Neural cell (in vitro differentiated cells): ENCODE measurements around the gene EFR3B.

ENCODE experiments used
- EP300 ChIP-seq: fragments of 450-650 bp; conservative IDR thresholded peaks from 2 replicates; pipeline ENCODE4 v1.6.1; 2014; ENCODE audit warnings: antibody characterized with exemption, mild to moderate bottlenecking, moderate library complexity; ENCODE audit not compliant: poor library complexity, severe bottlenecking
- EZH2 ChIP-seq: fragments of 200-600, 300-800 bp; shearing (Covaris generic), sonication (generic); IDR thresholded peaks from 2 replicates; pipeline ENCODE4 v1.6.1; 2014; ENCODE audit warnings: antibody characterized with exemption, low read length, borderline replicate concordance, mild to moderate bottlenecking; ENCODE audit not compliant: insufficient read depth, poor library complexity, severe bottlenecking
- POLR2AphosphoS5 ChIP-seq: IDR thresholded peaks from 2 replicates; pipeline ENCODE4 v1.6.1; 2012
- RAD21 ChIP-seq: fragments of 450-650 bp; conservative IDR thresholded peaks from 2 replicates; pipeline ENCODE4 v1.6.1; 2014; ENCODE audit warnings: antibody characterized with exemption, mild to moderate bottlenecking, moderate library complexity
- SMC3 ChIP-seq: fragments of 450-650 bp; conservative IDR thresholded peaks from 2 replicates; pipeline ENCODE4 v1.6.1; 2014; ENCODE audit warnings: antibody characterized with exemption, mild to moderate bottlenecking, moderate library complexity; ENCODE audit not compliant: poor library complexity
- TAF1 ChIP-seq: IDR thresholded peaks from 2 replicates; pipeline ENCODE4 v1.6.1; 2012; ENCODE audit warnings: low read depth
- TF ChIP-seq, protein P1 (sequence below): fragments of 450-650 bp; IDR thresholded peaks from 2 replicates; pipeline ENCODE4 v1.5.1; 2014; ENCODE audit warnings: antibody characterized with exemption, mild to moderate bottlenecking, moderate library complexity; ENCODE audit not compliant: poor library complexity, severe bottlenecking
- TF ChIP-seq, protein P2 (sequence below): IDR thresholded peaks from 2 replicates; pipeline ENCODE4 v1.6.1; 2012; ENCODE audit warnings: borderline replicate concordance

DNA sequence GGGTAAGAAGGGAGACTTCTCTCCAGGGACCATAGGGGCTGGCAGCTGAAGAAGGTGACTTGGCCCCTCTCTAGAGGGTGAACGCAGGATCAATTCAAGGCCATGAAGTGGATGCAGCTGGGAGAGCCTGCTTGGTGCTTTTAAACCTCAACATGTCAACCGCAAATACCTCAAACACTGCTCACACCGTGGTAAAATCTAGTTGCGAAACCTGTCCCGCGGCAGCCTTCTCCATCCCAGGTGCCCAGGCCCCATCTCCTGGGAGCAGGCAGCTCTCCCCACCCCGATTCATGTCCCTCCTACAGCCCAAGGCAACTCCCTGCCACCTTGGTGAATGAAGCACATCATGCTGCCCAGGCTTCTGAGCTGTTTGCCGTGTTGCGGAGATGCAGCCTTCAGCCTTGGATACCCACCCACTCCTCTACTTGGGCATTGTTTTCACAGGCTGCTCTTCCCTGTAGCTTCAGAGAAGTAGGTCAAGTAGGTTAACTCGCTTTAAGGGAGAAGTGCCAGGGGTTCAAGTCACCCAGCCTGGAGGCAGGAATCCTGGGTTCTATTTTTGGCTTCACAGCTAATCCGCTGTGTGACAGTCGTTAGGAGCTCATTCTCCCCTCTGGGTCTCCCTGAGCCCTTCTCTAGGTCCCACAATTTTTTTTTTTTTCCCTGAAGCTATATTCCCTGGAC, 6.2 kb upstream of the EFR3B start:
- TF ChIP-seq POLR2AphosphoS5 = no peak
- TF ChIP-seq, protein P1, sequence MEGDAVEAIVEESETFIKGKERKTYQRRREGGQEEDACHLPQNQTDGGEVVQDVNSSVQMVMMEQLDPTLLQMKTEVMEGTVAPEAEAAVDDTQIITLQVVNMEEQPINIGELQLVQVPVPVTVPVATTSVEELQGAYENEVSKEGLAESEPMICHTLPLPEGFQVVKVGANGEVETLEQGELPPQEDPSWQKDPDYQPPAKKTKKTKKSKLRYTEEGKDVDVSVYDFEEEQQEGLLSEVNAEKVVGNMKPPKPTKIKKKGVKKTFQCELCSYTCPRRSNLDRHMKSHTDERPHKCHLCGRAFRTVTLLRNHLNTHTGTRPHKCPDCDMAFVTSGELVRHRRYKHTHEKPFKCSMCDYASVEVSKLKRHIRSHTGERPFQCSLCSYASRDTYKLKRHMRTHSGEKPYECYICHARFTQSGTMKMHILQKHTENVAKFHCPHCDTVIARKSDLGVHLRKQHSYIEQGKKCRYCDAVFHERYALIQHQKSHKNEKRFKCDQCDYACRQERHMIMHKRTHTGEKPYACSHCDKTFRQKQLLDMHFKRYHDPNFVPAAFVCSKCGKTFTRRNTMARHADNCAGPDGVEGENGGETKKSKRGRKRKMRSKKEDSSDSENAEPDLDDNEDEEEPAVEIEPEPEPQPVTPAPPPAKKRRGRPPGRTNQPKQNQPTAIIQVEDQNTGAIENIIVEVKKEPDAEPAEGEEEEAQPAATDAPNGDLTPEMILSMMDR = no peak
- no peak for TF ChIP-seq EZH2
- TF ChIP-seq TAF1 = no peak
- no peak for TF ChIP-seq RAD21
- TF ChIP-seq EP300 = no peak
- no peak for TF ChIP-seq SMC3
- TF ChIP-seq, protein P2, sequence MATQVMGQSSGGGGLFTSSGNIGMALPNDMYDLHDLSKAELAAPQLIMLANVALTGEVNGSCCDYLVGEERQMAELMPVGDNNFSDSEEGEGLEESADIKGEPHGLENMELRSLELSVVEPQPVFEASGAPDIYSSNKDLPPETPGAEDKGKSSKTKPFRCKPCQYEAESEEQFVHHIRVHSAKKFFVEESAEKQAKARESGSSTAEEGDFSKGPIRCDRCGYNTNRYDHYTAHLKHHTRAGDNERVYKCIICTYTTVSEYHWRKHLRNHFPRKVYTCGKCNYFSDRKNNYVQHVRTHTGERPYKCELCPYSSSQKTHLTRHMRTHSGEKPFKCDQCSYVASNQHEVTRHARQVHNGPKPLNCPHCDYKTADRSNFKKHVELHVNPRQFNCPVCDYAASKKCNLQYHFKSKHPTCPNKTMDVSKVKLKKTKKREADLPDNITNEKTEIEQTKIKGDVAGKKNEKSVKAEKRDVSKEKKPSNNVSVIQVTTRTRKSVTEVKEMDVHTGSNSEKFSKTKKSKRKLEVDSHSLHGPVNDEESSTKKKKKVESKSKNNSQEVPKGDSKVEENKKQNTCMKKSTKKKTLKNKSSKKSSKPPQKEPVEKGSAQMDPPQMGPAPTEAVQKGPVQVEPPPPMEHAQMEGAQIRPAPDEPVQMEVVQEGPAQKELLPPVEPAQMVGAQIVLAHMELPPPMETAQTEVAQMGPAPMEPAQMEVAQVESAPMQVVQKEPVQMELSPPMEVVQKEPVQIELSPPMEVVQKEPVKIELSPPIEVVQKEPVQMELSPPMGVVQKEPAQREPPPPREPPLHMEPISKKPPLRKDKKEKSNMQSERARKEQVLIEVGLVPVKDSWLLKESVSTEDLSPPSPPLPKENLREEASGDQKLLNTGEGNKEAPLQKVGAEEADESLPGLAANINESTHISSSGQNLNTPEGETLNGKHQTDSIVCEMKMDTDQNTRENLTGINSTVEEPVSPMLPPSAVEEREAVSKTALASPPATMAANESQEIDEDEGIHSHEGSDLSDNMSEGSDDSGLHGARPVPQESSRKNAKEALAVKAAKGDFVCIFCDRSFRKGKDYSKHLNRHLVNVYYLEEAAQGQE = no peak
